A549 (cell line): ENCODE results near the gene ACCSL. TPM values are rescaled to one million over a fixed set of nuclear protein-coding genes. Genes with fewer than 3 reads are reported as not detected.

Experiments
- ATAC-seq, 2 experiments: fragments of 200-7000 bp in 1 of 2; fragments of >200 bp in 1 of 2; cut with Nextera tagmentation in 1 of 2; cut with Tn5 transposase in 1 of 2; 3 replicates each; pipeline versions ENCODE4 v1.8.0 to v1.9.1; 2018 to 2020; ENCODE audit warnings: mild to moderate bottlenecking in 1 of 2, moderate library complexity in 1 of 2
- CTCF ChIA-PET: fragments of 300-600 bp; sonication (Branson Sonifier 250); formaldehyde crosslinking; extraction: SDS; loops from one replicate; lab custom pipeline; 2021; ENCODE audit warnings: antibody characterized with exemption, inconsistent platforms; lab: Yijun Ruan, JAX
- POLR2A ChIA-PET: fragments of 350-600 bp; formaldehyde crosslinking; extraction: SDS; loops from one replicate; lab custom pipeline; 2021; ENCODE audit warnings: antibody characterized with exemption, inconsistent platforms; lab: Yijun Ruan, JAX
- DNase-seq, 2 experiments: peaks; one replicate each; pipeline versions ENCODE4 v3.0.0 to v3.0.0-alpha.2; 2011 to 2016; ENCODE audit warnings: low read depth in 1 of 2, low spot score in 1 of 2
- FAIRE-seq: peaks from 2 replicates; lab custom pipeline; 2011; peaks lifted over from hg19 to GRCh38; lab: Jason Lieb, UNC
- H3K27ac ChIP-seq, 2 experiments: fragments of >200 bp; sonication (Bioruptor Twin); formaldehyde crosslinking; 3 replicates each; pipeline ENCODE4 v1.5.1; 2016 to 2017
- H3K4me1 ChIP-seq: fragments of >200 bp; sonication (Bioruptor Twin); formaldehyde crosslinking; 3 replicates; pipeline ENCODE4 v1.6.1; 2016
- H3K4me2 ChIP-seq: fragments of >200 bp; sonication (Bioruptor Twin); formaldehyde crosslinking; 3 replicates; pipeline ENCODE4 v1.6.1; 2016
- H3K4me3 ChIP-seq: fragments of >200 bp; sonication (Bioruptor Twin); formaldehyde crosslinking; 3 replicates; pipeline ENCODE4 v1.5.1; 2016
- H3K9me3 ChIP-seq: fragments of >200 bp; sonication (Bioruptor Twin); formaldehyde crosslinking; 3 replicates; pipeline ENCODE4 v1.6.1; 2016
- ATOH8 ChIP-seq: fragments of 250-450 bp; sonication (Bioruptor Pico); IDR thresholded peaks from 2 replicates; pipeline ENCODE4 v1.5.0; 2020; ENCODE audit warnings: low read depth, mild to moderate bottlenecking, moderate library complexity
- CBX8 ChIP-seq: fragments of 200-600 bp; sonication (generic); IDR thresholded peaks from 2 replicates; pipeline ENCODE4 v1.6.1; 2016
- CHD2 ChIP-seq: fragments of 150-350 bp; IDR thresholded peaks from 2 replicates; pipeline ENCODE4 v1.6.1; 2014; ENCODE audit warnings: low read length; ENCODE audit not compliant: partially characterized antibody
- CHD4 ChIP-seq: fragments of 200-600 bp; sonication (generic); IDR thresholded peaks from 2 replicates; pipeline ENCODE4 v1.6.1; 2016; ENCODE audit warnings: antibody characterized with exemption, mild to moderate bottlenecking, borderline replicate concordance
- EHF ChIP-seq: fragments of 250-450 bp; sonication (Bioruptor Pico); IDR thresholded peaks from 2 replicates; pipeline ENCODE4 v1.5.0; 2020; ENCODE audit warnings: mild to moderate bottlenecking
- HDAC2 ChIP-seq: fragments of 200-600 bp; sonication (generic); IDR thresholded peaks from 2 replicates; pipeline ENCODE4 v1.6.1; 2016
- HEYL ChIP-seq: fragments of 250-450 bp; sonication (Bioruptor Pico); IDR thresholded peaks from 2 replicates; pipeline ENCODE4 v1.8.0; 2021; ENCODE audit warnings: mild to moderate bottlenecking, moderate library complexity
- HOXB5 ChIP-seq: fragments of 250-450 bp; sonication (Bioruptor Pico); IDR thresholded peaks from 2 replicates; pipeline ENCODE4 v1.5.0; 2020; ENCODE audit warnings: mild to moderate bottlenecking, moderate library complexity
- JUNB ChIP-seq: fragments of >200 bp; sonication (Bioruptor Twin); formaldehyde crosslinking; IDR thresholded peaks from 2 replicates; pipeline ENCODE4 v1.6.1; 2016
- KDM1A ChIP-seq: fragments of 200-600 bp; sonication (generic); IDR thresholded peaks from 2 replicates; pipeline ENCODE4 v1.6.1; 2016; ENCODE audit warnings: low read depth, mild to moderate bottlenecking
- MAFK ChIP-seq: fragments of 450-650 bp; IDR thresholded peaks from 2 replicates; pipeline ENCODE4 v1.6.1; 2014; ENCODE audit not compliant: partially characterized antibody
- MAZ ChIP-seq: fragments of 150-350 bp; IDR thresholded peaks from 2 replicates; pipeline ENCODE4 v1.6.1; 2014; ENCODE audit warnings: antibody characterized with exemption, low read depth, low read length, borderline replicate concordance
- MYC ChIP-seq: IDR thresholded peaks from 2 replicates; pipeline ENCODE4 v1.6.1; 2012; ENCODE audit warnings: mild to moderate bottlenecking, inconsistent platforms, low read length, improper control_type of control experiment, borderline replicate concordance
- POLR2AphosphoS2 ChIP-seq: conservative IDR thresholded peaks from 2 replicates; pipeline ENCODE4 v1.6.1; 2012; ENCODE audit warnings: low read length, improper control_type of control experiment, inconsistent platforms
- RARB ChIP-seq: fragments of 250-450 bp; sonication (Bioruptor Pico); IDR thresholded peaks from 2 replicates; pipeline ENCODE4 v1.8.0; 2021; ENCODE audit warnings: mild to moderate bottlenecking, moderate library complexity
- RFX5 ChIP-seq: fragments of 450-650 bp; IDR thresholded peaks from 2 replicates; pipeline ENCODE4 v1.7.1; 2014; ENCODE audit warnings: antibody characterized with exemption, mild to moderate bottlenecking, moderate library complexity
- RNF2 ChIP-seq: fragments of 200-600 bp; sonication (generic); IDR thresholded peaks from 2 replicates; pipeline ENCODE4 v1.6.1; 2016; ENCODE audit warnings: low read depth, mild to moderate bottlenecking, antibody characterized with exemption, moderate library complexity, borderline replicate concordance
- SMC3 ChIP-seq: fragments of >200 bp; sonication (Bioruptor Twin); formaldehyde crosslinking; IDR thresholded peaks from 3 replicates; pipeline ENCODE4 v1.6.1; 2018; ENCODE audit warnings: inconsistent platforms
- ZC3H11A ChIP-seq: fragments of 450-650 bp; IDR thresholded peaks from 2 replicates; pipeline ENCODE4 v1.6.1; 2014; ENCODE audit warnings: antibody characterized with exemption, mild to moderate bottlenecking
- WGBS: methylation state at CpG from one replicate; pipeline ENCODE4 v1.1.6; 2017; ENCODE audit errors: missing lambda C conversion rate; 5-methylcytosine and 5-hydroxymethylcytosine counted together
- polyA plus RNA-seq, 4 experiments: library from polyadenylated mRNA; depleted of rRNA in 3 of 4; stranded (reverse); fragments of >200 nt; fragmentation: RNase III in 1 of 4; extraction: RNeasy Plus Mini Kit Qiagen cat#74134 plus additional on column Dnase treatment in 1 of 4; gene quantifications; 2 replicates in 3 of 4; 3 replicates in 1 of 4; pipeline ENCODE4 v1.2.3, GENCODE V29; 2011 to 2017
- TF ChIP-seq, protein P1 (sequence below): IDR thresholded peaks from 2 replicates; pipeline ENCODE4 v1.6.1; 2012
- TF ChIP-seq, protein P2 (sequence below): fragments of >200 bp; sonication (Bioruptor Twin); formaldehyde crosslinking; IDR thresholded peaks from 3 replicates; pipeline ENCODE4 v1.6.1; 2016
- TF ChIP-seq, protein P3 (sequence below): fragments of >200 bp; sonication (Bioruptor Twin); formaldehyde crosslinking; IDR thresholded peaks from 3 replicates; pipeline ENCODE4 v1.5.1; 2016

ACCSL gene
- polyA plus RNA-seq, 2 of the 4 experiments (the other 2 are of a cell fraction): not detected

DNA sequence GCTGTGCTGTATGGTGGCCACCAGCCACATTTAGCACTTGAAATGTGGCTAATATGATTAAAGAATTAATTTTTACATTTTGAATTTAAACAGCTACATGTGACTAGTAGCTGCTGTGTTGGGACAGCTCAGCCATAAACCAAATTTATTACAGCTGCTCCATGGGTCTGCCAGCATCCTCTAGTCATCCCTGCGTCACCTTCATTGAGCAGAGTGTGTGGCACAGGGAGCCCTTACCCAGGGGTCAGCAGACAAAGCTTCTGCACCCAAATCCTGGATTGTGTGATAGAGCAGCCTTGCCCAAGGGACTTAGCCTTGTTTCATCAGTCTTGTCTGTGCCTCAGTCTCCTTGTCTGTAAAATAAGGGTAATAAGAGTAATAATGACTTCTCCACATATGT, 19.4 kb upstream of the ACCSL start:
- CTCF ChIA-PET: interaction anchor here (1.0 to 2.4 kb wide), 6 partner anchors 9 to 177 kb away, joined by 3 to 13 read pairs (median 4); partner anchors contain the start of gene EXT2
- DNase-seq (no peak), FAIRE-seq (no peak), ATAC-seq (no peak)
- H3K4me3 ChIP-seq: no peak overlapping the region
- H3K4me1 ChIP-seq: no peaks in the 10 kb centered on the region
- no peak overlapping the region for H3K4me2 ChIP-seq
- TF ChIP-seq MAZ (no peak), CBX8 (no peak), RNF2 (no peak), RARB (no peak), POLR2AphosphoS2 (no peak), ATOH8 (CRISPR knock-in tag) (no peak), HDAC2 (no peak), RFX5 (no peak), SMC3 (no peak), MAFK (no peak), HOXB5 (CRISPR knock-in tag) (no peak), HEYL (CRISPR knock-in tag) (no peak), KDM1A (no peak), JUNB (no peak), EHF (CRISPR knock-in tag) (no peak), CHD4 (no peak)
- TF ChIP-seq, protein P1, sequence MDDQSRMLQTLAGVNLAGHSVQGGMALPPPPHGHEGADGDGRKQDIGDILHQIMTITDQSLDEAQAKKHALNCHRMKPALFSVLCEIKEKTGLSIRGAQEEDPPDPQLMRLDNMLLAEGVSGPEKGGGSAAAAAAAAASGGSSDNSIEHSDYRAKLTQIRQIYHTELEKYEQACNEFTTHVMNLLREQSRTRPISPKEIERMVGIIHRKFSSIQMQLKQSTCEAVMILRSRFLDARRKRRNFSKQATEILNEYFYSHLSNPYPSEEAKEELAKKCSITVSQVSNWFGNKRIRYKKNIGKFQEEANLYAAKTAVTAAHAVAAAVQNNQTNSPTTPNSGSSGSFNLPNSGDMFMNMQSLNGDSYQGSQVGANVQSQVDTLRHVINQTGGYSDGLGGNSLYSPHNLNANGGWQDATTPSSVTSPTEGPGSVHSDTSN: no peak
- TF ChIP-seq, protein P2, sequence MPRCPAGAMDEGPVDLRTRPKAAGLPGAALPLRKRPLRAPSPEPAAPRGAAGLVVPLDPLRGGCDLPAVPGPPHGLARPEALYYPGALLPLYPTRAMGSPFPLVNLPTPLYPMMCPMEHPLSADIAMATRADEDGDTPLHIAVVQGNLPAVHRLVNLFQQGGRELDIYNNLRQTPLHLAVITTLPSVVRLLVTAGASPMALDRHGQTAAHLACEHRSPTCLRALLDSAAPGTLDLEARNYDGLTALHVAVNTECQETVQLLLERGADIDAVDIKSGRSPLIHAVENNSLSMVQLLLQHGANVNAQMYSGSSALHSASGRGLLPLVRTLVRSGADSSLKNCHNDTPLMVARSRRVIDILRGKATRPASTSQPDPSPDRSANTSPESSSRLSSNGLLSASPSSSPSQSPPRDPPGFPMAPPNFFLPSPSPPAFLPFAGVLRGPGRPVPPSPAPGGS: no peak
- TF ChIP-seq, protein P3, sequence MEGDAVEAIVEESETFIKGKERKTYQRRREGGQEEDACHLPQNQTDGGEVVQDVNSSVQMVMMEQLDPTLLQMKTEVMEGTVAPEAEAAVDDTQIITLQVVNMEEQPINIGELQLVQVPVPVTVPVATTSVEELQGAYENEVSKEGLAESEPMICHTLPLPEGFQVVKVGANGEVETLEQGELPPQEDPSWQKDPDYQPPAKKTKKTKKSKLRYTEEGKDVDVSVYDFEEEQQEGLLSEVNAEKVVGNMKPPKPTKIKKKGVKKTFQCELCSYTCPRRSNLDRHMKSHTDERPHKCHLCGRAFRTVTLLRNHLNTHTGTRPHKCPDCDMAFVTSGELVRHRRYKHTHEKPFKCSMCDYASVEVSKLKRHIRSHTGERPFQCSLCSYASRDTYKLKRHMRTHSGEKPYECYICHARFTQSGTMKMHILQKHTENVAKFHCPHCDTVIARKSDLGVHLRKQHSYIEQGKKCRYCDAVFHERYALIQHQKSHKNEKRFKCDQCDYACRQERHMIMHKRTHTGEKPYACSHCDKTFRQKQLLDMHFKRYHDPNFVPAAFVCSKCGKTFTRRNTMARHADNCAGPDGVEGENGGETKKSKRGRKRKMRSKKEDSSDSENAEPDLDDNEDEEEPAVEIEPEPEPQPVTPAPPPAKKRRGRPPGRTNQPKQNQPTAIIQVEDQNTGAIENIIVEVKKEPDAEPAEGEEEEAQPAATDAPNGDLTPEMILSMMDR: no peak
- no peak overlapping the region for H3K27ac ChIP-seq
- POLR2A ChIA-PET: no interaction called here
- peaks cover 20% of the 10 kb centered on the region for H3K9me3 ChIP-seq
- WGBS: 67% methylated on average over 1 of the region's 1 CpG

GRCh38 chr11:44028816-44029506, 18.8 kb upstream of the ACCSL start:
- Histone ChIP-seq H3K27ac (no peak overlapping the region), H3K4me3 (no peak overlapping the region), H3K4me1 (no peaks in the 10 kb centered on the region), H3K9me3 (peaks cover 20% of the 10 kb centered on the region), H3K4me2 (no peak overlapping the region)
- ATAC-seq (no peak), FAIRE-seq (no peak), DNase-seq (no peak)
- ChIA-PET CTCF (interaction anchor here (1.3 to 2.4 kb wide), 3 partner anchors 8 to 177 kb away, joined by 4 to 13 read pairs (median 6); no protein-coding TSS in a partner anchor), POLR2A (no interaction called here)
- no peak for TF ChIP-seq MYC
- no peak for TF ChIP-seq CHD2
- no peak for TF ChIP-seq KDM1A
- no peak for TF ChIP-seq ZC3H11A
- no peak for TF ChIP-seq CHD4
- WGBS: 22% methylated on average over 3 of the region's 3 CpGs
